Endothelial cell of umbilical vein (primary cell): ENCODE measurements around the gene CTDSP1. TPM values are rescaled to one million over a fixed set of nuclear protein-coding genes. Genes with fewer than 3 reads are reported as not detected.

Experiments
- BruUV-seq: library from RNA; stranded (reverse); fragments of 400-500 nt; replicated peaks from 2 replicates; lab custom pipeline; 2021; lab: Mats Ljungman, UMichigan
- CTCF ChIA-PET: fragments of 300-600, 350-600 bp; sonication (Branson Sonifier 250); formaldehyde crosslinking; loops from one replicate; lab custom pipeline; 2021; ENCODE audit warnings: antibody characterized with exemption, inconsistent platforms; lab: Charles Lee
- POLR2A ChIA-PET: fragments of 300-600, 350-600 bp; sonication (Branson Sonifier 250); formaldehyde crosslinking; loops from one replicate; lab custom pipeline; 2021; ENCODE audit warnings: antibody characterized with exemption, inconsistent platforms; lab: Charles Lee
- DNase-seq: peaks from one replicate; pipeline ENCODE4 v3.0.0-alpha.2; 2011; ENCODE audit warnings: low read depth, low spot score
- FAIRE-seq: peaks from 2 replicates; lab custom pipeline; 2011; peaks lifted over from hg19 to GRCh38; lab: Jason Lieb, UNC
- H2AFZ ChIP-seq: 2 replicates; pipeline ENCODE4 v1.6.0; 2012; ENCODE audit warnings: low read depth, low read length, control low read depth, inconsistent platforms
- H3K27ac ChIP-seq: 2 replicates; pipeline ENCODE4 v1.5.1; 2011; ENCODE audit warnings: low read depth, mild to moderate bottlenecking, control low read depth, low read length, moderate library complexity; ENCODE audit not compliant: insufficient read depth
- H3K27me3 ChIP-seq, 2 experiments: 2 replicates each; pipeline versions ENCODE4 v1.6.0 to v1.6.1; 2011; ENCODE audit warnings: low read length in 2 of 2, mixed read lengths in 1 of 2; ENCODE audit not compliant: control insufficient read depth in 2 of 2, insufficient read depth in 2 of 2
- H3K36me3 ChIP-seq, 2 experiments: 2 replicates in 1 of 2; 3 replicates in 1 of 2; pipeline ENCODE4 v1.5.1; 2011; ENCODE audit warnings: low read length in 2 of 2, mild to moderate bottlenecking in 1 of 2, moderate library complexity in 1 of 2; ENCODE audit not compliant: control insufficient read depth in 2 of 2, insufficient read depth in 2 of 2; ENCODE audit errors: extremely low read depth in 1 of 2
- H3K4me1 ChIP-seq: 3 replicates; pipeline ENCODE4 v1.5.1; 2011; ENCODE audit warnings: mild to moderate bottlenecking, low read length; ENCODE audit not compliant: control insufficient read depth, insufficient read depth; ENCODE audit errors: extremely low read depth
- H3K4me2 ChIP-seq: 2 replicates; pipeline ENCODE4 v1.6.1; 2011; ENCODE audit warnings: low read length, control low read depth, mixed read lengths; ENCODE audit not compliant: insufficient read depth
- H3K4me3 ChIP-seq, 3 experiments: fragments of 200-600 bp in 1 of 3; sonication (generic), shearing (Covaris generic) in 1 of 3; replicated peaks in 1 of 3; 2 replicates each; pipeline ENCODE4 v1.5.1; 2011 to 2016; ENCODE audit warnings: control low read depth in 3 of 3, low read length in 3 of 3, mild to moderate bottlenecking in 2 of 3, inconsistent platforms in 1 of 3, low read depth in 1 of 3, moderate library complexity in 1 of 3; ENCODE audit not compliant: insufficient read depth in 1 of 3
- H3K79me2 ChIP-seq: 2 replicates; pipeline ENCODE4 v1.6.0; 2012; ENCODE audit warnings: low read length, inconsistent platforms; ENCODE audit not compliant: control insufficient read depth, insufficient read depth
- H3K9ac ChIP-seq: replicated peaks from 2 replicates; pipeline ENCODE3; 2011; ENCODE audit warnings: low read length, control low read depth; ENCODE audit not compliant: insufficient read depth; ENCODE audit errors: extremely low read depth
- H3K9me1 ChIP-seq: replicated peaks from 3 replicates; pipeline ENCODE4 v1.6.0; 2011; ENCODE audit warnings: mild to moderate bottlenecking, low read length; ENCODE audit not compliant: control insufficient read depth, insufficient read depth; ENCODE audit errors: extremely low read depth
- H3K9me3 ChIP-seq: replicated peaks from 2 replicates; pipeline ENCODE4 v1.5.1; 2012; ENCODE audit warnings: low read length, inconsistent platforms; ENCODE audit not compliant: control insufficient read depth, insufficient read depth
- H4K20me1 ChIP-seq: replicated peaks from 2 replicates; pipeline ENCODE3; 2011; ENCODE audit warnings: mild to moderate bottlenecking, low read length; ENCODE audit not compliant: control insufficient read depth, insufficient read depth; ENCODE audit errors: extremely low read depth
- EZH2 ChIP-seq: IDR thresholded peaks from 2 replicates; pipeline ENCODE4 v1.6.1; 2012; ENCODE audit warnings: borderline replicate concordance, low read depth, mild to moderate bottlenecking, moderate library complexity, low read length, inconsistent platforms; ENCODE audit not compliant: severe bottlenecking
- FOS ChIP-seq: IDR thresholded peaks from 2 replicates; pipeline ENCODE4 v1.6.1; 2011; ENCODE audit warnings: mild to moderate bottlenecking, low read length, moderate library complexity, borderline replicate concordance; ENCODE audit not compliant: insufficient read depth
- GATA2 ChIP-seq: IDR thresholded peaks from 2 replicates; pipeline ENCODE4 v1.7.0; 2011; ENCODE audit warnings: low read depth, mild to moderate bottlenecking, moderate library complexity, mixed read lengths, low read length; ENCODE audit not compliant: insufficient read length, insufficient read depth
- JUN ChIP-seq: IDR thresholded peaks from 2 replicates; pipeline ENCODE4 v1.6.1; 2011; ENCODE audit warnings: borderline replicate concordance, low read depth; ENCODE audit not compliant: insufficient read length, insufficient read depth
- MYC ChIP-seq: IDR thresholded peaks from one replicate; pipeline ENCODE4 v1.6.1; 2011; ENCODE audit warnings: mild to moderate bottlenecking, low read depth, low read length
- POLR2A ChIP-seq: IDR thresholded peaks from 2 replicates; pipeline ENCODE4 v1.6.1; 2012; ENCODE audit warnings: low read depth, mild to moderate bottlenecking, control low read depth, low read length
- POLR2AphosphoS5 ChIP-seq: IDR thresholded peaks from 2 replicates; pipeline ENCODE4 v1.6.1; 2012; ENCODE audit warnings: low read depth, mild to moderate bottlenecking, control low read depth, low read length, moderate library complexity; ENCODE audit not compliant: insufficient read depth
- dilution Hi-C: fragments of 300-500 bp; cut with MboI; formaldehyde crosslinking; loops from one replicate; pipeline ENCODE4 v1.15.0; 2019; ENCODE audit warnings: low sequenced_read_pairs; ENCODE audit not compliant: extremely low pct_ligation_motif_present
- intact Hi-C: fragments of 100-400 bp; cut with micrococcal nuclease; formaldehyde crosslinking; loops from one replicate; pipeline ENCODE4 v1.10.0; 2022
- polyA plus RNA-seq, 4 experiments: library from polyadenylated mRNA; depleted of rRNA in 3 of 4; stranded (reverse) in 3 of 4; unstranded in 1 of 4; fragments of >200 nt; gene quantifications; 2 replicates each; pipeline versions ENCODE4 v1.2.1 to v1.2.3, GENCODE V29; 2011 to 2012; ENCODE audit warnings: missing spikeins in 1 of 4
- total RNA-seq: library from RNA; stranded (reverse); gene quantifications from 2 replicates; pipeline ENCODE4 v1.2.3, GENCODE V29; 2021
- TF ChIP-seq, protein P1 (sequence below): IDR thresholded peaks from 2 replicates; pipeline ENCODE4 v1.6.1; 2011; ENCODE audit not compliant: insufficient read depth, insufficient read length
- TF ChIP-seq, protein P2 (sequence below), 2 donors: IDR thresholded peaks; 1 replicate in 1 of 2; 2 replicates in 1 of 2; pipeline ENCODE4 v1.5.1; 2011; ENCODE audit warnings: low read length in 2 of 2, mild to moderate bottlenecking in 2 of 2, moderate library complexity in 2 of 2, control low read depth in 1 of 2, inconsistent platforms in 1 of 2, low read depth in 1 of 2; ENCODE audit not compliant: insufficient read depth in 1 of 2; ENCODE audit errors: extremely low read depth in 1 of 2

CTDSP1 gene
- total and polyA plus RNA-seq, 2 donors (not counting 3 experiments of a cell fraction or from before 2014, with no cell fraction given): 86.1 to 112 TPM

DNA sequence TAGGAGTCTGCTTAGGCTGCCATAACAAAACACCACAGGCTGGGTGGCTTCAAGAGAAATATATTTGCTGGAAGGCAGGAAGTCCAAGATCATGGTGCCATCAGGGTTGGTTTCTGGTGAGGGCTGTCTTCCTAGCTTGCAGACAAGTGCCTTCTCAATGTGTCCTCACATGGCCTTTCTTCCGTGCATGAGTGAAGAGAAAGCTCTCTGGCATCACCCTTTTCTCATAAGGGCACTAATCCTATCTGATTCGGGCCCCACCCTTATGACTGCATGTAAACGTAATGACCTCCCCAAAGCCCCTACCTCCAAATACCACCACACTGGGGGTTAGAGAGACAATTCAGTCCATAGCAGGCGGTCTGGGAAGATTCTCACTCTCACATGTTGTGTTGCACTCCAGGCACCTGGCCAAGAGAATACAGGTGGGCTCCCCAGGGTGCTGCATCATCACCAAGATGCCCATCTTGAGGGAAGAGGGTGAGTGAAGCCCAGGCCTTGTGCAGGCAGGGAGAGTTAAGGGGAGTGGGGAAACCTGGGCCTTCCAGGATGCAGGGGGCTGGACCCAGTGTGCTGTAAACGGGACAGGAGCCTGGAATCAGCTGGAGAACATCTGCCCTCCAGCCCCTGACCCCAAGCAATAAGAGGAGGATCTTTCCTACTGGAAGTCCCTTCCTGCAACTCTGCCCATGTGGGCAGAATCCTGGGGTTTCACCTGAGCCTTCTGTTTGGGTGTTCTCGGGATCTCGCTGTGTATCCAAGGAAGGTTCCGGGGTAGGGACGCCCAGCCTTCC, 32.9 kb upstream of the CTDSP1 start:
- H3K79me2 ChIP-seq: no peaks in the 10 kb centered on the region
- H3K27ac ChIP-seq: no peak overlapping the region
- H3K4me3 ChIP-seq: no peak overlapping the region
- H2AFZ ChIP-seq: peak overlapping the region; percentile 81
- no peaks in the 10 kb centered on the region for H3K9me3 ChIP-seq
- TSS peak; percentile 34 for BruUV-seq
- no peaks in the 10 kb centered on the region for H3K9me1 ChIP-seq
- DNase-seq (no peak), FAIRE-seq (no peak)
- H4K20me1 ChIP-seq: no peaks in the 10 kb centered on the region
- ChIA-PET POLR2A (no interaction called here), CTCF (interaction anchor here (0.9 to 1.2 kb wide), 2 partner anchors 10 to 29 kb away, joined by 4 read pairs; partner anchors contain the start of gene CATIP)
- peak overlapping the region; percentile 66 for H3K4me2 ChIP-seq
- intact Hi-C loops: loop anchor here (2.0 kb wide), 2 partner anchors 20 to 44 kb away; no protein-coding TSS in a partner anchor
- TF ChIP-seq FOS (no peak), MYC (no peak), JUN (no peak), GATA2 (no peak), EZH2 (no peak), POLR2AphosphoS5 (no peak), POLR2A (no peak)
- TF ChIP-seq, protein P1, sequence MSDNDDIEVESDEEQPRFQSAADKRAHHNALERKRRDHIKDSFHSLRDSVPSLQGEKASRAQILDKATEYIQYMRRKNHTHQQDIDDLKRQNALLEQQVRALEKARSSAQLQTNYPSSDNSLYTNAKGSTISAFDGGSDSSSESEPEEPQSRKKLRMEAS: no peak
- TF ChIP-seq, protein P2, sequence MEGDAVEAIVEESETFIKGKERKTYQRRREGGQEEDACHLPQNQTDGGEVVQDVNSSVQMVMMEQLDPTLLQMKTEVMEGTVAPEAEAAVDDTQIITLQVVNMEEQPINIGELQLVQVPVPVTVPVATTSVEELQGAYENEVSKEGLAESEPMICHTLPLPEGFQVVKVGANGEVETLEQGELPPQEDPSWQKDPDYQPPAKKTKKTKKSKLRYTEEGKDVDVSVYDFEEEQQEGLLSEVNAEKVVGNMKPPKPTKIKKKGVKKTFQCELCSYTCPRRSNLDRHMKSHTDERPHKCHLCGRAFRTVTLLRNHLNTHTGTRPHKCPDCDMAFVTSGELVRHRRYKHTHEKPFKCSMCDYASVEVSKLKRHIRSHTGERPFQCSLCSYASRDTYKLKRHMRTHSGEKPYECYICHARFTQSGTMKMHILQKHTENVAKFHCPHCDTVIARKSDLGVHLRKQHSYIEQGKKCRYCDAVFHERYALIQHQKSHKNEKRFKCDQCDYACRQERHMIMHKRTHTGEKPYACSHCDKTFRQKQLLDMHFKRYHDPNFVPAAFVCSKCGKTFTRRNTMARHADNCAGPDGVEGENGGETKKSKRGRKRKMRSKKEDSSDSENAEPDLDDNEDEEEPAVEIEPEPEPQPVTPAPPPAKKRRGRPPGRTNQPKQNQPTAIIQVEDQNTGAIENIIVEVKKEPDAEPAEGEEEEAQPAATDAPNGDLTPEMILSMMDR (IDR thresholded peaks at IDR 0.05; ENCODE audit: extremely low read depth in 1 of 2, insufficient read depth in 1 of 2, low read depth in 1 of 2, low read length in 2 of 2): no peak
- H3K9ac ChIP-seq: no peak overlapping the region
- no peaks in the 10 kb centered on the region for H3K27me3 ChIP-seq
- no peaks in the 10 kb centered on the region for H3K36me3 ChIP-seq
- dilution Hi-C loops: no loop called here
- H3K4me1 ChIP-seq: no peaks in the 10 kb centered on the region
